GM19099 (cell line): Measurements from ENCODE around the gene RHOBTB3.

Experiments
- POLR2A ChIP-seq: IDR thresholded peaks from 3 replicates; pipeline ENCODE4 v1.6.1; 2011; ENCODE audit warnings: low read depth; ENCODE audit not compliant: insufficient read length; ENCODE audit errors: extremely low read depth

Gene RHOBTB3

DNA sequence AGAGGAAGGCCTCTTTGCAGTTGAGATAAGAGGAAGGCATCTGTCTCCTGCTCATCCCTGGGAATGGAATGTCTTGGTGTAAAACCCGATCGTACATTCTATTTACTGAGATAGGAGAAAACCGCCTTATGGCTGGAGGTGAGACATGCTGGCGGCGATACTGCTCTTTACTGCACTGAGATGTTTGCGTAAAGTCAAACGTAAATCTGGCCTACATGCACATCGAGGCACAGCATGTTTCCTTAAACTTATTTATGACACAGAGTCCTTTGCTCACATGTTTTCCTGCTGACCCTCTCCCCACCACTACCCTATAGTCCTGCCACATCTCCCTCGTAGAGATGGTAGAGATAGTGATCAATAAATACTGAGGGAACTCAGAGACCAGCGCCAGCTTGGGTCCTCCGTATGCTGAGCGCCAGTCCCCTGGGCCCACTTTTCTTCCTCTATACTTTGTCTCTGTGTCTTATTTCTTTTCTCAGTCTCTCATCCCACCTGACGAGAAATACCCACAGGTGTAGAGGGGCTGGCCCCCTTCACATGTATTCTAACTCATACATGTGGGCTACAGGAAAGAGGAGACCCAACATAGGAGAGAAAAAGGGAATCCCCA lies 80.4 kb downstream of the RHOBTB3 start:
- TF ChIP-seq POLR2A: peak; percentile 16

DNA sequence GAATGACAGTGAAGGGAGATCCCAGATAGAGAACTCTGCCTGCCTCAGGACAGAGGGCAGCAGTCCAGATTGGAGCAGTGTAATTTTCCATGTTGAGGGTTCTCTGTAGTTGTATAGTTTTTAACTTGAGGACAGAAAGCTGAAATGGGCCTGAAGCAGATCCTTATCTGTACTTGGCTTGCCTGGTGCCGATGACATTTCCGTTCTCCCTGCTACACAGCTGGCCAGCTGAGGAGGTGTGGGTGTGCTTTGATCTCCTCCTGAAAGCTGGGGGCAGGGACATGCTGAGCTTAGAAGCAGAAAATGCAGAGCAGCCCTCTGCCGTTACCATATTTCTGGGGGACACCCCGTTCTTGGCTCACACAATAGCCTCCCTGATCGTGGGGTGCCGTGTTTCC lies 80.9 kb downstream of the RHOBTB3 start:
- no peak for TF ChIP-seq POLR2A

DNA sequence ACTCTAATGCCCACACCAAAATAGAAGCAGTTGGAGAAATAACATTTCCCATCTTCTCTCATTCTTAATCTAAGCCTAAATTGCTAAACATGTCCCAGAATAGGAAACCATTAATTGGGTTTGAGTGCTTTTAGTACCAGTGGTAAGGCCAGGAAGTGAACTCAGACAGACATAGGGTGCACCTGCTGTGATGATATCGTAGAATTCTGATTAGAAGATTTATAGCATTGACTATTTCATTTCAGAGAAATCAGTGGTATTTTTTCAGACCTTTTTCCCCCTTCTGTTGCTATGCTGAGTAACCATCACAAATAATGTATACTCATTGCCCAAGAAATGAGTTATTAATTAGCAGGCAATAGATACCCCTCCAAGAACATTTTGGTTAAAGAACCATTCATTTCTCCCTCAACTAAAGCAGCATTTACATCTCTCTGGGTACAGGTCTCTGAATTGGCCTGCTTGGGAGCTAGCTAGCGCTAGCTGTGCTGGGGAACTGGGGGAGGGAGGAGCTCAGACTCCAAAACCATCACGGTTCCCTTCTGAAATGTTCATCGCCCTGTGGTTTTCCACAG lies 84.1 kb downstream of the RHOBTB3 start:
- no peak for TF ChIP-seq POLR2A

DNA sequence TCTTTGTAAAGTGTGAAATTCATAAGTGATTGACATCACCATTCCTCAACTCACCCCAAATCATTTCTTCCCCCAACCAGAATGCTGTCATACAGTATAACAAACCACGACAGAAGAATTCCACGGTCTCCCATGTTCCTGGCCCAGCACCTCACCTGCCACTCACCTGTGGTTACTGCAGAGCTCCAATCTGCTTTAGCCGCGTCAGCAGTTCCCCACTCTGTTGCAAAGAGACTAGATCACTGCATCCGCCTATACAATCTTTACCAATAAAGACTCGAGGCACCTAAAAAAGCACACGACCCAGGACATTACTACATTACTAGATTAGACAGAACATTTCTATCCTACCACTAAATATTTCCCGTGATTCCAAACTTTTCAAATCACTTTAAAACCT lies 85.2 kb downstream of the RHOBTB3 start:
- no peak for TF ChIP-seq POLR2A

DNA sequence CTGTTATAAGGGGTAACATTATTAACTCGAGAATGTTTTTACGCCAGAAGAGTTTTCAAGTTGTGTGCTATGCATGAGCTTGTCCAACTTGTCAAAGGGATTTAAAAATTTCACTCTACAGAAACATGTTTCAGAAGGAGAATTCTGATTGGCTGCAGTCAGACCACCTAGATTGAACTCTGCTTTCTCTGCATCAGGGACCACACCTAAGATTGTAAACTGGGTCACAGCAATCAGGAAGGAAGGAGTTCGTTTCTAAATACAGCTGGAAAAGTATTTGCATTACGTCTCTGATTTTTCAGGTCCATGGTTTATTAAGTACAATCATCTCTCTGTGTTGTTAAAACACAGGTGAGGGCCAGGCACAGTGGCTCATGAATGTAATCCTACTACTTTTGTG lies 85.6 kb downstream of the RHOBTB3 start:
- no peak for TF ChIP-seq POLR2A

DNA sequence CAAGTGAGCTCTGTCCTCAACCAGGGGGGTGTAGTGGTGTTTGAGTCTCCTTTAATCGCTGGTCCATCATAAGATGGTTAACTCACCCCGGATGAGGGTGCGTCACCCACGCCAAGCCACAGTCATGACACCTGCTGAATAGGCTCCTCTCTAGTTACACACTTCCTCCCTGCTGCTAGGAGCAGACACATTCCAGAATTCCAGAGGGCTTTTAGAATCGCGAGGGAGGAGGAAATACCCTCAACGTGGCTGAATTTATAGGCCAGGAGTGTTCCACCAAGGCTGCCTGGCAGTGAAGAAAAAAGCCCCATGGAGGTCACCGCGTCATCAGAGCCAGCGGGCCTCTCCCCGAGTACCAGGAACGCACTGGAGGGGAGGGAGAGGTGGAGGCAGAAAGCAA lies 86.3 kb downstream of the RHOBTB3 start:
- no peak for TF ChIP-seq POLR2A

DNA sequence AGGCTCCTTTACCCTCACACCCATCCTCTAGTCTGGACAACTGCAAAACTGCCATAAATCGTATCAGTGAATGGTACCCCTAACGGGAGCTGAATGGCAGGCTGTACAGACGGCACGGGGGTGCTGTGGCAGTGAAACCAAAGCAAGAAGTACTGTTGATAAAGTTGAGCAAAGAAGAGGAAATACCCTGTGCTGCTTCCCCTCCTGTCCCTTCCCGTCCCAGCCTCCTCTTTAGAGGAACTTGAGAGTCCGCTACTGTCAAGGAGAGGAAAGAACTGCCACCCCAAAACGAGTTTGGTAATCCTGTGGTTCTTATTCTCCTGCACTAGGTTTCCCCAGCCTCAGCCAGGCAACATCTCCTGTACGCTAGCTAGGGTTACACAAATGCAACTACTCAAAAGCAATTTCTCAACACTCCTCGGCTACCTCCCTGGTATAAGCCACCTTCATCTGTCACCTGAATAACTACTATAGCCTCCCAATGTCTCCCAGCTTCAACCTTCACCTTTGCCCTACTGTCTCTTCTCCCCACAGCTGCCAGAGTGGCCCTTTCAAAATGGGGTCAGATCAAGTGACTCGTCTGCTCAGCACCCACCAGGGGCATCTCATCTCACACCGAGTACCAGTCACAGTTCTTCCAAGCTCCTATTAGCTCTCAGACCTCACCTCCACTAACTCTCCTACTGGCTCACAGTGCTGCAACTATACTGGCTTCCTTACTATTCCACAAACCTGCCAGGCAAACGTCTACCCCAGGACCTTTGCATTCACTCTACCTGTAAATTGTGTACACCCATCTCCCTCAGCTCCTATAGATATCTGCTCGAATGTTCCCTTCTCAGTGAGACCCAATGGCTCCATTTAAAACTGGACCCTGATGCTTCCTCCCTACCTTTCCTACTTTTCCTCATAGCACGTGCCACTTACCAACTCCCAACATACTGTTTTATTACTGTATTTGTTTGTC lies 87.3 kb downstream of the RHOBTB3 start:
- no peak for TF ChIP-seq POLR2A

DNA sequence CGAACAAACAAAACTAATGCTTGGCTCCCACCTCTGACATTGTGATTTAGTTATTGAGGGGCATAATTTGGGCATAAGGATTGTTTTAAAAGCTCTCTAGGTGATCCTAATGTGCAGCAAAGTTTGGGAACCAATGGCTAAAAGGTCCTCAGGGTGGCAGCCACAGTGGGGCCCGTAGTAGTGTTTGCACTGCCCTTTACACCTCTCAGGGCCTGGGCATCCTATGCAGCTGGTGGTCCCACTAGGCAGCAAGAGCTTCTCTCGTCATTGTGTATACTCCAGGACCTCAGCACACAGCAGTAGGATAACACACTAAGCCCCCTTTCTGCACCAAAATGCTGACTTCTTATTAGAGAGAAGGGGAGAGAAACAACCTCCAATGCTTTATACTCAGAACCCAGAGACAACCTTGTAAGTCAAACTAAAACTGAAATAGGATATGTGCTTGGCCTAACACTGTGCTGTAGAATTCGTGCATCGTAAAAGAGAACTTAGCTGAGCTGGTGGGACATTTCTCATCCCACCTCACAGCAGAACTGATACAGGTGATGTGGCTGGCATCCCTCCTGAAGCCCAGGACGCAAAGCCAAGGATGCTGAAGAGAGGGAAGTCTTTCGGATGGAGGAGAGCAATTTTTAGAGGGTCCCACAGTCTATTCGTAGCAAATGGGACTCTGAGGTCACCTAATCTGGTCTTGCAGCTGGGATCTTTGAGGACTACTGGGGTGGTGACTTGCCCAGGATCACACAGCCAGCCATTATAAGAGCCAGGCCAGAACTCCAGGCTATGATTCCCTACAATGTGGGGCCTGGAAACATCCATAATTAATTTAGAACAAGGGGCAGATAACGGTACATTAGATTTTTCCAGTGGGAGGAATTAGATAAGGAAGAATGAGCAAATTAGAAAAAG lies 90.2 kb downstream of the RHOBTB3 start:
- TF ChIP-seq POLR2A: no peak

DNA sequence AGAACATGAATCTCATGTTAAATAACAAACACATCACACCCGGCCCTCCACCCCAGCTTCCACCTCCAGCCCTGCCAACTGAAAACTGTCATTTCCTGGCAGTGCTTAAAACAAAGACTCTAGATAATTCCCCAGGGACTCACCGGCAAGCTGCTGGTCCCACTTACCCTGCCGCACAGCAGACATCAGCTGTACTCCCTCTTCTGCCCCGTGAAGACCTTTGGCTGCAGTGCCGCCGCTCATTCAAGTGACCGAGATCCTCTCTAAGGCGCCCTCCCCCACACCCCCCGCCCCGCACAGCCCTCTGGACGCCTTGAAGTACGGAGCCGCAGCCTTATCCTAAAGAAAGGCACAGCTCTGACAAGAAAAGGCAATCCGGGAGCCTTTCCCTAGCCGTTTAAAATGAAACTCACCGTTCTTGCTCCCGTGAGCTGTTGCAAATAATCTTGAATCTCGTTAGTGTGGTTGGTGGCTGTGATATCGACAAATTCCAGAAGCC lies 91.0 kb downstream of the RHOBTB3 start:
- peak; percentile 33 for TF ChIP-seq POLR2A

DNA sequence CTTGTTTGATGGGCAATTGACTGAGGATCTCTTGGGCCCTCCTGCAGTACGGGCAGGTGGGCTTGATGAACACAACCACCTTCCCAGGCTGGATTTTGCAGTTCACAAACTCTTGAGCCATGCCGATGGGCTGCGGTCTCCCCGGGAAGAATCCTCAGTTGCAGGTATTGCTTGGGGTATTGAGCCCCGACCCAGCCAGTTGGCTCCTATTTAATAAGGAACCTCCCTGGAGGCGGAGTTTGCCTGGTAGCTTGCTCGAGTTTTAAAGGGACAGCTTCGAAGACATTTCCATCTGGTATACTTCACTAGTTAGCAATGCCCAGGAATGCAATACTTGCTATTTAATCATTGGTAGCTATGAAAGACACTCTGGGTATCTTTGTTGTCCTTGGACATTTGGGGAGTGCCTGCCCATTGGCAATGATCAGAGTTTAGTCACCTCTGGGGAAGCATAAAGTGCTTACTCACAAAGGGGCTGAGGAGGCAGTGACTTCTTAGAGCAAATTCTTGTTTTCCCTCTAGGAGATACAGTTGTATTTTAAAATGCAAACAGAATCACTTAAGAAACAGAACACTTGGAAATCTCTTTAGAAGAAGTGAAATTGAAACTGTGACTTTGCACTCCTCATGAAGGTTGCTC lies 91.5 kb downstream of the RHOBTB3 start, which contains the start of gene GLRX:
GLRX (minus strand) TSS at position 185 of the 640 bp plus-strand sequence; CDS start at position 121, 64 bp downstream.
- TF ChIP-seq POLR2A: peak; percentile 81

DNA sequence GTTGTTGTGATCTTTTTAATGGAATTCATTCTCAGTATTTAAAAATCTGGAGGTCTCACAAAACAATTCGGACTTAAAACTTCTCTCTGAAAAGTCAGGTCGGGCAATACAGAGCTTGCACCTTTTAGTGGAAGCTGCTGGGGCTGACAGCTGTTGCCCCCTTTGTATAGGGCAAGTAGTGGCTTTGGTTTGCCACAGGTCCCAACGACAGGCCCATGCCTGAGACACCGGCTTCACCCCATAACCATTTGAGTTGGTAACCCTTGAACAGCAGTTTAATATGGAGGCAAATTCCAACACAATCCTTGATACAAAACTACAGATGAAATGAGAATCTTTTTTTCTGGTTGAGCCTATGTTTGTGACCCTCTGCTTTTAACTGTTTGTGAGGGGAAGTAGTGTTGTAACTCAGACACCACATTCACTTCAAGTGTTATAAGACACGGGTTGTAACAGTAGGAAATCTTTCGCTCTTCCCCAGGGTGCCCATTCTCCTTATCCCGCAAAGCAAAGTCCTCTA lies 92.1 kb downstream of the RHOBTB3 start:
- peak; percentile 44 for TF ChIP-seq POLR2A

DNA sequence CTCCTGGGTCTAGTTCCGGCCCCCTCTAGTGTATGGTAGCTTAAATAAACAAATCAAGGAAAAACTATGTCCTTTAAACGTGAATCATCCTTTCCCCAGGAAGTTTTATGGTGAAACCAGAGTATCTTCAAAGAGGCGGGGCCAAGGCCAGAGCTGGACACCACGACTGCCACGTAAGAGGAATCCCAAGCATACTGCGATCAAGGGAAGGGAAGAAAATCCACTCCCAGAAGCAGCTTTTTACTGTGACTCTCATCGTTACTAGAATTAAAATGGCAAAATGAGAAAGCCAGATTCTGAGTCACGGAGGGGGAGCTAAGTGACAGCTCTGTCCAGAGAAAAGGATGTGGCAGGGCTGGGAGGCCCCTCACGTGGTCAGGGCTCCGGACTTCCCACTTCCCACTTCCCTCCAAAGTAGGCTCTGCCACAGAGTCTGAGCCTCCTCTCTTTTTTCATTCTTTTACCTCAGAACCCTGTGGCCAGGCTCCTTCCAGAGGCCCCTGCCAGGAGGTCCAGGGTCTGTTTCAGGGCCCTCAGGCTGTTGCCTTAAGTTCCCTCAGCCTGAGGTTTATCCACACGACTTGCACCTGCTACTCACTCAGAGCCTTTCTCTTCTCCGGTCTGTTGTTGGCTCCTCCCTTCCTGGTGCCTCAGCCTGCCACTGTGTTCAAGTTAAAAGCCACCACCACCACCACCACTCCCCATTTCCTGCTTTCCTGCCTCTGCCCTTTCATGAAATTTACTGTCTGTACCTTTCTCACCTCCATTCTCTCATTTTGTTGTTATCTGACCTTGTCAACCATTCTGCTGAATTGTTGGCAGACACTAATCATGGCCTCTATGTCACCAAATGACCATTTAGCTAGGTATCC lies 92.8 kb downstream of the RHOBTB3 start:
- peak; percentile 44 for TF ChIP-seq POLR2A

DNA sequence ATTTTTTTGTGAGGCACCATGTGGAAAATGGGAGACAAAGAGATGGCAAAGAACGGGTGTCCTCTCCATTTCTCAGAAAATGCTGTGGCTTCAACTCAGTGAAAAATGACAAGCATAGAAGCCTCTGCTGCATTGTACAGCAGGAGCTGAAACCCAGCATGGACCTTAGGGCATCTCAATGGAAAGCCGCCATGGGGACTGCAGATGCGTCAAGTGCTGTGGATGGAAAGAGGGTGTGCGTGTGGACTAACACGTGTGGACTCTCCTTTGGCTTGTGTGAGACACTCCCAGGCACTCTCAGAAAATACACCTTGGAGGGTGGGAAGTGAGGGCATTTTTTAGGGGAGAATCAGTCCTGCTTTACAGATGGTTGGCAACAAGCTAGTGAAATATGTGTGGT lies 93.6 kb downstream of the RHOBTB3 start:
- TF ChIP-seq POLR2A: no peak
